Endothelial cell of umbilical vein (primary cell): ENCODE data around the gene KCTD7. TPM values are rescaled to one million over a fixed set of nuclear protein-coding genes. Genes with fewer than 3 reads are reported as not detected.

ENCODE experiments used
- BruUV-seq: library from RNA; stranded (reverse); fragments of 400-500 nt; replicated peaks from 2 replicates; lab custom pipeline; 2021; lab: Mats Ljungman, UMichigan
- CTCF ChIA-PET: fragments of 300-600, 350-600 bp; sonication (Branson Sonifier 250); formaldehyde crosslinking; loops from one replicate; lab custom pipeline; 2021; ENCODE audit warnings: antibody characterized with exemption, inconsistent platforms; lab: Charles Lee
- POLR2A ChIA-PET: fragments of 300-600, 350-600 bp; sonication (Branson Sonifier 250); formaldehyde crosslinking; loops from one replicate; lab custom pipeline; 2021; ENCODE audit warnings: antibody characterized with exemption, inconsistent platforms; lab: Charles Lee
- DNase-seq: peaks from one replicate; pipeline ENCODE4 v3.0.0-alpha.2; 2011; ENCODE audit warnings: low read depth, low spot score
- FAIRE-seq: peaks from 2 replicates; lab custom pipeline; 2011; peaks lifted over from hg19 to GRCh38; lab: Jason Lieb, UNC
- H2AFZ ChIP-seq: 2 replicates; pipeline ENCODE4 v1.6.0; 2012; ENCODE audit warnings: low read depth, low read length, control low read depth, inconsistent platforms
- H3K27ac ChIP-seq: 2 replicates; pipeline ENCODE4 v1.5.1; 2011; ENCODE audit warnings: low read depth, mild to moderate bottlenecking, control low read depth, low read length, moderate library complexity; ENCODE audit not compliant: insufficient read depth
- H3K27me3 ChIP-seq, 2 experiments: 2 replicates each; pipeline versions ENCODE4 v1.6.0 to v1.6.1; 2011; ENCODE audit warnings: low read length in 2 of 2, mixed read lengths in 1 of 2; ENCODE audit not compliant: control insufficient read depth in 2 of 2, insufficient read depth in 2 of 2
- H3K36me3 ChIP-seq, 2 experiments: 2 replicates in 1 of 2; 3 replicates in 1 of 2; pipeline ENCODE4 v1.5.1; 2011; ENCODE audit warnings: low read length in 2 of 2, mild to moderate bottlenecking in 1 of 2, moderate library complexity in 1 of 2; ENCODE audit not compliant: control insufficient read depth in 2 of 2, insufficient read depth in 2 of 2; ENCODE audit errors: extremely low read depth in 1 of 2
- H3K4me1 ChIP-seq: 3 replicates; pipeline ENCODE4 v1.5.1; 2011; ENCODE audit warnings: mild to moderate bottlenecking, low read length; ENCODE audit not compliant: control insufficient read depth, insufficient read depth; ENCODE audit errors: extremely low read depth
- H3K4me2 ChIP-seq: 2 replicates; pipeline ENCODE4 v1.6.1; 2011; ENCODE audit warnings: low read length, control low read depth, mixed read lengths; ENCODE audit not compliant: insufficient read depth
- H3K4me3 ChIP-seq, 3 experiments: fragments of 200-600 bp in 1 of 3; sonication (generic), shearing (Covaris generic) in 1 of 3; replicated peaks in 1 of 3; 2 replicates each; pipeline ENCODE4 v1.5.1; 2011 to 2016; ENCODE audit warnings: control low read depth in 3 of 3, low read length in 3 of 3, mild to moderate bottlenecking in 2 of 3, inconsistent platforms in 1 of 3, low read depth in 1 of 3, moderate library complexity in 1 of 3; ENCODE audit not compliant: insufficient read depth in 1 of 3
- H3K79me2 ChIP-seq: 2 replicates; pipeline ENCODE4 v1.6.0; 2012; ENCODE audit warnings: low read length, inconsistent platforms; ENCODE audit not compliant: control insufficient read depth, insufficient read depth
- H3K9ac ChIP-seq: replicated peaks from 2 replicates; pipeline ENCODE3; 2011; ENCODE audit warnings: low read length, control low read depth; ENCODE audit not compliant: insufficient read depth; ENCODE audit errors: extremely low read depth
- H3K9me1 ChIP-seq: replicated peaks from 3 replicates; pipeline ENCODE4 v1.6.0; 2011; ENCODE audit warnings: mild to moderate bottlenecking, low read length; ENCODE audit not compliant: control insufficient read depth, insufficient read depth; ENCODE audit errors: extremely low read depth
- H3K9me3 ChIP-seq: replicated peaks from 2 replicates; pipeline ENCODE4 v1.5.1; 2012; ENCODE audit warnings: low read length, inconsistent platforms; ENCODE audit not compliant: control insufficient read depth, insufficient read depth
- H4K20me1 ChIP-seq: replicated peaks from 2 replicates; pipeline ENCODE3; 2011; ENCODE audit warnings: mild to moderate bottlenecking, low read length; ENCODE audit not compliant: control insufficient read depth, insufficient read depth; ENCODE audit errors: extremely low read depth
- EZH2 ChIP-seq: IDR thresholded peaks from 2 replicates; pipeline ENCODE4 v1.6.1; 2012; ENCODE audit warnings: borderline replicate concordance, low read depth, mild to moderate bottlenecking, moderate library complexity, low read length, inconsistent platforms; ENCODE audit not compliant: severe bottlenecking
- FOS ChIP-seq: IDR thresholded peaks from 2 replicates; pipeline ENCODE4 v1.6.1; 2011; ENCODE audit warnings: mild to moderate bottlenecking, low read length, moderate library complexity, borderline replicate concordance; ENCODE audit not compliant: insufficient read depth
- GATA2 ChIP-seq: IDR thresholded peaks from 2 replicates; pipeline ENCODE4 v1.7.0; 2011; ENCODE audit warnings: low read depth, mild to moderate bottlenecking, moderate library complexity, mixed read lengths, low read length; ENCODE audit not compliant: insufficient read length, insufficient read depth
- JUN ChIP-seq: IDR thresholded peaks from 2 replicates; pipeline ENCODE4 v1.6.1; 2011; ENCODE audit warnings: borderline replicate concordance, low read depth; ENCODE audit not compliant: insufficient read length, insufficient read depth
- MYC ChIP-seq: IDR thresholded peaks from one replicate; pipeline ENCODE4 v1.6.1; 2011; ENCODE audit warnings: mild to moderate bottlenecking, low read depth, low read length
- POLR2A ChIP-seq: IDR thresholded peaks from 2 replicates; pipeline ENCODE4 v1.6.1; 2012; ENCODE audit warnings: low read depth, mild to moderate bottlenecking, control low read depth, low read length
- POLR2AphosphoS5 ChIP-seq: IDR thresholded peaks from 2 replicates; pipeline ENCODE4 v1.6.1; 2012; ENCODE audit warnings: low read depth, mild to moderate bottlenecking, control low read depth, low read length, moderate library complexity; ENCODE audit not compliant: insufficient read depth
- dilution Hi-C: fragments of 300-500 bp; cut with MboI; formaldehyde crosslinking; loops from one replicate; pipeline ENCODE4 v1.15.0; 2019; ENCODE audit warnings: low sequenced_read_pairs; ENCODE audit not compliant: extremely low pct_ligation_motif_present
- intact Hi-C: fragments of 100-400 bp; cut with micrococcal nuclease; formaldehyde crosslinking; loops from one replicate; pipeline ENCODE4 v1.10.0; 2022
- polyA plus RNA-seq, 4 experiments: library from polyadenylated mRNA; depleted of rRNA in 3 of 4; stranded (reverse) in 3 of 4; unstranded in 1 of 4; fragments of >200 nt; gene quantifications; 2 replicates each; pipeline versions ENCODE4 v1.2.1 to v1.2.3, GENCODE V29; 2011 to 2012; ENCODE audit warnings: missing spikeins in 1 of 4
- total RNA-seq: library from RNA; stranded (reverse); gene quantifications from 2 replicates; pipeline ENCODE4 v1.2.3, GENCODE V29; 2021
- TF ChIP-seq, protein P1 (sequence below): IDR thresholded peaks from 2 replicates; pipeline ENCODE4 v1.6.1; 2011; ENCODE audit not compliant: insufficient read depth, insufficient read length
- TF ChIP-seq, protein P2 (sequence below), 2 donors: IDR thresholded peaks; 1 replicate in 1 of 2; 2 replicates in 1 of 2; pipeline ENCODE4 v1.5.1; 2011; ENCODE audit warnings: low read length in 2 of 2, mild to moderate bottlenecking in 2 of 2, moderate library complexity in 2 of 2, control low read depth in 1 of 2, inconsistent platforms in 1 of 2, low read depth in 1 of 2; ENCODE audit not compliant: insufficient read depth in 1 of 2; ENCODE audit errors: extremely low read depth in 1 of 2

Gene KCTD7
- total and polyA plus RNA-seq, 2 donors (not counting 3 experiments of a cell fraction or from before 2014, with no cell fraction given) = 8.7 to 14.1 TPM

DNA sequence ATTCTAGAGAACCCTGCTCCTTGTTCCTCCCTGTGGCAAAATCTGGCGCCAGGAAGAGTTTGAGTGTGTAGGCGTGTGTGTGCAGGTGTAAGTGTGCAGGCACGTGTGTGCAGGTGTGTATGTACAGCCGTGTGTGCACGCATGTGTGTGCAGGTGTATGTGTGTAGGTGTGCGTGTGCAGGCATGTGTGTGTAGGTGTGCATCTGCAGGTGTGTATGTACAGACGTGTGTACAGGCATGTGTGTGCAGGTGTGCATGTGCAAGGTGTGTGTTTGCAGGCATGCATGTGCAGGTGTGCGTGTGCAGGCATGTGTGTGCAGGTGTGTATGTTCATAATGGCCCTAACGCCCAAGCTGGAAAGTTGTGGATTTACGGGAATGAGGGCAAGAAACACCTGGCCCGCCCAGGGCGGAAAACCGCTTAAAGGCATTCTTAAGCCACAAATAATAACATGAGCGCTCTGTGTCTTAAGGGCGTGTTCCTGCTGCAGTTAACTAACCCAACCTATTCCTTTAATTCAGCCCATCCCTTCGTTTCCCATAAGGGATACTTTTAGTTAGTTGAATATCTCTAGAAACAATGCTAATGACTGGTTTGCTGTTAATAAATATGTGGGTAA is 34.1 kb downstream of the KCTD7 start:
- dilution Hi-C loops (no loop called here), intact Hi-C loops (no loop called here)
- Histone ChIP-seq H2AFZ (no peak overlapping the region), H3K9me1 (no peaks in the 10 kb centered on the region), H3K9ac (no peak overlapping the region), H3K4me2 (no peak overlapping the region), H3K9me3 (no peaks in the 10 kb centered on the region), H4K20me1 (no peaks in the 10 kb centered on the region), H3K36me3 (no peaks in the 10 kb centered on the region), H3K27me3 (no peaks in the 10 kb centered on the region), H3K4me1 (no peaks in the 10 kb centered on the region), H3K4me3 (no peak overlapping the region), H3K79me2 (no peaks in the 10 kb centered on the region), H3K27ac (no peak overlapping the region)
- TF ChIP-seq, protein P1, sequence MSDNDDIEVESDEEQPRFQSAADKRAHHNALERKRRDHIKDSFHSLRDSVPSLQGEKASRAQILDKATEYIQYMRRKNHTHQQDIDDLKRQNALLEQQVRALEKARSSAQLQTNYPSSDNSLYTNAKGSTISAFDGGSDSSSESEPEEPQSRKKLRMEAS = peak; percentile 15
- no peak for TF ChIP-seq EZH2
- no peak for TF ChIP-seq FOS
- DNase-seq (no peak), FAIRE-seq (no peak)
- ChIA-PET CTCF (no interaction called here), POLR2A (no interaction called here)
- no TSS peak for BruUV-seq

DNA sequence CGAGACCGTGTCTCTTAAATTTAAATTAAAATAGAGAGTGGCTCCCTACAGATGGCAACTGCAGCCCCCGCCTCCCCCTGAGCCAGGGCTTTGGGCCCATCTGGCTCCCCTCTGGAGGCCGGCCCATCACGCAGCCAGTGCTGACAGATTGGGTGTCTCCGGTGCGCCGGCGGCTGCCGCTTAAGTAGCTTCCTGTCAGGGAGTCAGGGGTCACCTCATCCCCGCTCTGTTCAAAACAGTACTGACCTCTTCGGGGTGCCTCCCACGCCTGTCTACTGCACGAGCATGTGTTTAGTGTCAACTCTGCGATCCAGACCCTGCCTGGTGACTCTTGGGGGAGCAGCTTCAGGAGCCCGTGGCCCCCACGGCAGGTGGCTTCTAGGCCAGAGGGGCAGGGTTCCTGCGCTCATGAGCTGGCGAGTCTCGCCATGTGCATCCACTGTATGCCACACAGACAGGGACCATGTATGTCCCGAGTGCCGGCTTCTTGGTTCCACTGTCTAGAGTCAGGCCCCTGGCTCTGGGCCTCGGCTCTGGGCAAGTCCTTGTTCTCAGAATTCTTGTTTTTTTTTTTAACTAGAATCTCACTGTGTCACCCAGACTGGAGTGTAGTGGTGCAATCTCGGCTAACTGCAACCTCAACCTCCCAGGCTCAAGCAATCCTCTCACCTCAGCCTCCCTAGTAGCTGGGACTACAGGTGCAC is 36.1 kb downstream of the KCTD7 start:
- no peak for FAIRE-seq
- no peaks in the 10 kb centered on the region for H3K79me2 ChIP-seq
- intact Hi-C loops (no loop called here), dilution Hi-C loops (no loop called here)
- H3K9ac ChIP-seq = no peak overlapping the region
- H2AFZ ChIP-seq = no peak overlapping the region
- ChIA-PET POLR2A (no interaction called here), CTCF (interaction anchor here (0.6 kb wide), 1 partner anchor 189 kb away, joined by 4 read pairs; no protein-coding TSS in a partner anchor)
- H3K9me1 ChIP-seq = no peaks in the 10 kb centered on the region
- no peak for DNase-seq
- no peaks in the 10 kb centered on the region for H4K20me1 ChIP-seq
- BruUV-seq = no TSS peak
- no peaks in the 10 kb centered on the region for H3K4me1 ChIP-seq
- no peak overlapping the region for H3K27ac ChIP-seq
- TF ChIP-seq FOS (no peak), EZH2 (no peak), GATA2 (no peak), JUN (no peak), POLR2A (no peak), MYC (no peak), POLR2AphosphoS5 (no peak)
- TF ChIP-seq, protein P1 = no peak
- TF ChIP-seq, protein P2, sequence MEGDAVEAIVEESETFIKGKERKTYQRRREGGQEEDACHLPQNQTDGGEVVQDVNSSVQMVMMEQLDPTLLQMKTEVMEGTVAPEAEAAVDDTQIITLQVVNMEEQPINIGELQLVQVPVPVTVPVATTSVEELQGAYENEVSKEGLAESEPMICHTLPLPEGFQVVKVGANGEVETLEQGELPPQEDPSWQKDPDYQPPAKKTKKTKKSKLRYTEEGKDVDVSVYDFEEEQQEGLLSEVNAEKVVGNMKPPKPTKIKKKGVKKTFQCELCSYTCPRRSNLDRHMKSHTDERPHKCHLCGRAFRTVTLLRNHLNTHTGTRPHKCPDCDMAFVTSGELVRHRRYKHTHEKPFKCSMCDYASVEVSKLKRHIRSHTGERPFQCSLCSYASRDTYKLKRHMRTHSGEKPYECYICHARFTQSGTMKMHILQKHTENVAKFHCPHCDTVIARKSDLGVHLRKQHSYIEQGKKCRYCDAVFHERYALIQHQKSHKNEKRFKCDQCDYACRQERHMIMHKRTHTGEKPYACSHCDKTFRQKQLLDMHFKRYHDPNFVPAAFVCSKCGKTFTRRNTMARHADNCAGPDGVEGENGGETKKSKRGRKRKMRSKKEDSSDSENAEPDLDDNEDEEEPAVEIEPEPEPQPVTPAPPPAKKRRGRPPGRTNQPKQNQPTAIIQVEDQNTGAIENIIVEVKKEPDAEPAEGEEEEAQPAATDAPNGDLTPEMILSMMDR (IDR thresholded peaks at IDR 0.05; ENCODE audit: extremely low read depth in 1 of 2, insufficient read depth in 1 of 2, low read depth in 1 of 2, low read length in 2 of 2) = no peak
- H3K4me3 ChIP-seq = no peak overlapping the region
- H3K9me3 ChIP-seq = no peaks in the 10 kb centered on the region
- H3K36me3 ChIP-seq = no peaks in the 10 kb centered on the region
- no peak overlapping the region for H3K4me2 ChIP-seq
- no peaks in the 10 kb centered on the region for H3K27me3 ChIP-seq
